GM19328 (cell line): ENCODE results near the gene TADA2A.
"Not testable (repeated sequence)": the region's sequence is repeated elsewhere in the genome, so short reads cannot be mapped to it uniquely, and the experiment has no call there.

ENCODE experiments used
- ATAC-seq: cut with Tn5 transposase; IDR thresholded peaks from one replicate; pipeline ENCODE4 v1.9.1; 2021; ENCODE audit warnings: mild to moderate bottlenecking, moderate library complexity; ENCODE audit not compliant: unreplicated experiment

The TADA2A gene

DNA sequence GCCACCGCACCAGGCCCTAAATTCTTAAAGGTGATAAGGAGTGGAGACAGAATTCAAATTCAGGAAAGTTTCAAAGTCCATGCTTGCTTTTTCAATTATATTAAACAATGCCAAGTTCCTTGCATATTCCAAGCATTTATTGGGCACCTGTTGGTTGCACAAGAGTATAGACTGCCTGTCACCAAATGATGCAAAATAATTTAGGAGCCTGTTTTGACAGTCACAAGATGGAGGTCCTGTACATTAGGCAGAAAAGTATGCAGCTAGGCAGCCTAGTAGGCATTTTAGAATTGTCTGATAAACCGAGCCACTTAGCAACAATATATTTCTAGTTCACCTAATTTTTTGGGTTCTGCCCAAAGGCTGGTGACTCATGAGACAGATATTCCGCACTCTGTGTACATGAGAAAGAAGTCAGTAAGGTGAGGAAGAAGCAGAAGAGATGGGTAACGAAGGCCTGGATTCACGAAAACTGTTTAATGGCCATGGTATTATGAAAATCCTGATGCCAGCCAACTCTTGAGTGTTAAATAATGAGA lies 7.4 kb upstream of the TADA2A start:
- no peak for ATAC-seq

DNA sequence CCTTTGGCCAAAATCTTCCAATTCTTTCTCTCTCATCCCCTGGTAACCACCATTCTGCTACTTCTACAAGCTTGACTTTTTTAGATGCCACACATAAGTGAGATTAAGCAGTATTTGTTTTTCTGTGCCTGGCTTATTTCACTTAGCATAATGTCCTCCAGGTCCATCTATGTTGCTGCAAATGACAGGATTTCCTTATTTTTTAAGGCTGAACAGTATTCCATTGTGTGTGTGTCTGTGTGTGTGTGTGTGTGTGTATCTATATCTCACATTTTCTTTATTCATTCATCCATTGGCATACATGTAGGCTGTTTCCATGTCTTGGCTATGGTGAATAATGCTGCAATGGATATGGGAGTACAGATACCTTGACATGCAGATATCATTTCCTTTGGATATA lies 6.2 kb upstream of the TADA2A start:
- no peak for ATAC-seq

DNA sequence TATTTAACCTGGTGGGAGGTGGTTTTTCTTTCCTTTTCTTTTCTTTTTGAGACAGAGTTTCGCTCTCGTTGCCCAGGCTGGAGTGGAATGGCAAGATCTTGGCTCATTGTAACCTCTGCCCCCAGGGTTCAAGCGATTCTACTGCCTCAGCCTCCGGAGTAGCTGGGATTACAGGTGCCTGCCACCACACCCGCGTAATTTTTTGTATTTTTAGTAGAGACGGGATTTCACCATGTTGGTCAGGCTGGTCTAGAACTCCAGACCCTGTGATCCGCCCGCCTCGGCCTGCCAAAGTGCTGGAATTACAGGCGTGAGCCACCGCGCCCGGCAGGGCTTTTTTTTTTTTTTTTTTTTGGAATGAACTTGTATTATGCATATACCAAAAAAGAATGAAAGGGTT lies 1.2 kb upstream of the TADA2A start:
- not testable (repeated sequence) for ATAC-seq

DNA sequence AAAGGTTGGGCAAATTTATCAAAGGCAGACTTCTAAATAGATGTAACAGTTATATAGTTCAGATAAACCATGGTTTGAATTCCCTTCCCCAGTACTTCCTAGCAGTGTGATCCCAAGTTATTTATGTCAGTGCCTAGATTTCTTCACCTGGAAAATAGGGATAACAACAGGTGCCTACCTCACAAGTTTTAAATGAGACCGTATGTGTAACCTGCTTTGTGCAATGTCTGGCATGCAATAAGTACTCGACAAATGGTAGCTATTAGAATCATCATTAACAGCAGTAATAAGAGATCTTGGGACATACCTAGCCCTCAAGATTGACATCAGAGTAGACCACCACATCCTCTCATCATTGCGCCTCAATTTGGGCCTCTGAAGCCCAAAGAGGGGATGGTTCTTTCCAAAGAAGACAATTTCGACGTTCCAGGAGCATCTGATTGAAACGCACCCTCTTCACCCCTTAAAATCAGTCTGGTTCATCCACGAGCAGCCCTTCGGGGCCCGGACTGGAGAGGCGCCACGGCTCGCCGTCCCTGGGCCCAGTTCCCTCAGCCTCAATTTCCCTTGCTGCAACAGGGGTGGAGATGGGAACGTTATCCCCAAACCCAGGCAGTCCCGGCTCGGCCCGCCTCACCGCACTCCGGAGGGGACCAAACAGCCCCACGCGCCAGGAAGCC lies 591 bp upstream of the TADA2A start:
- no peak for ATAC-seq

DNA sequence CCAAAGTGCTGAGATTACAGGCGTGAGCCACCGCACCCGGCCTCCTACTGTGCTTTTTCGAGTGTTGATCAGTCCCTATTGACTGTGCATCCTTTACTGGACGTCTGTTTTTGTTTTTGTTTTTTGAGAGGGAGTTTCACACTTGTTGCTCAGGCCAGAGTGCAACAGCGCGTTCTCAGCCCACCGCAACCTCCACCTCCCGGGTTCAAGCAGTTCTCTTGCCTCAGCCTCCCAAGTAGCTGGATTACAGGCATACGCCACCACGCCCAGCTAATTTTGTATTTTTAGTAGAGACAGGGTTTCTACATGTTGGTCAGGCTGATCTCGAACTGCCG lies 1.4 kb downstream of the TADA2A start:
- not testable (repeated sequence) for ATAC-seq

DNA sequence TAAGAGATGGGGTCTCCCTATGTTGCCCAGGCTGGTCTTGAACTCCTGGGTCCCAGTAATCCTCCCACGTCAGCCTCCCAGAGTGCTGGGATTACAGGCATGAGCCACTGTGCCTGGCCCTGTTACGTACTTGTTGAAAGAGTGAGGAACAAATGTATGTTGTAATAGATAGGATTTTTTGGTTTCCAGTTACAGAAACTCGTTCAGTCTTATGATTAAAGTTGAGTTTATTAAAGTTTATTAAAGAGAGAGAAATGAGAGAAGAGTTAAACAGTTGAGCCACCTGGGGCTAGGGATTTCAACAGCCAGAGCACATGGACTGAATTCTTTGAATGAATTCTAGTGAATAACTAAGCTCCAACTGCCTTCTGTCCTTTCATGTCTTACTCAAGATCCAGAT lies 3.7 kb downstream of the TADA2A start:
- ATAC-seq = no peak

DNA sequence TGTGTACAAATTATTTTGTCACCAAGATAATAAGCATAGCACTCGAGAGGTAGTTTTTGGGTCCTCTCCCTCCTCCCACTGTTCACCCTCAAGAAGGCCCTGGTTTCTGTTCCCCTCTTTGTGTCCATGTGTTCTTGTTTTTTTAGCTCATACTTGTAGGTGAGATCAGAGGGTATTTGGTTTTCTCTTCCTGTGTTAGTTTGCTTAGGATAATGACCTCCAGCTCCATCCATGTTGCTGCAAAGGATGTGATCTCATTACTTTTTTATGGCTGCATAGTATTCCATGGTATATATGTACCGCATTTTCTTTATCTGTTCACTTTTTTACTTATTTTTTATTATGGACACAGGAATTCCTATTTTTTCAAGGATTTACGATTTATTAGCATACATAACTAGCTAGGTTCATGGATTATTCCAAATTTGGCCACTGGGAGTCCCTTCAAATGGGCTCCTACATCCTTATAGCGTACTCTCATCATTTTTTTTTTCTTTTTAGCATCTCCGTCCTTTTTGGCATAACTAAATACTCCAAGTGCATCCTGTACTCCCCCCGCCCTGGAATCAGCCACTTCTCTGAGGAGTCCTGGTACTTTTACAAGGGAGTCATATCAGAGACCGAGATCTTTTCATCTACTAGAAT lies 7.3 kb downstream of the TADA2A start:
- ATAC-seq = no peak

DNA sequence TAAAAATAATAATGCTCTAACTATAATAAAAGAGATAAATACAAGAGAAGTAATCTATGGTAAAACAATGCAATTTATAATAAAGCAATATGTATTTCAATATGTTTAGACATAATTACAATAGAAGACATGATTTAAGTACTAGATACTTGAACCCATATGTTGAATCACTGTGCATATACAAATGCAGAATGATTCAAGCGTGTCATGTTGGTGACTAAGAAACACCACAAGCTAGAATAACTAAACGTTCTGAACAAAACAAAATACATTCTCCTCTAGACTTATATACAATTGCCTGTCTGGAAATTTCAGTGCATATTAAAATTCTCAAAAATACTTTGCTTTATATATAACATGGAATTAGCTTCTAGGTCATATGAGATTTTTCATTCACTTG lies 11.2 kb downstream of the TADA2A start:
- ATAC-seq = no peak

DNA sequence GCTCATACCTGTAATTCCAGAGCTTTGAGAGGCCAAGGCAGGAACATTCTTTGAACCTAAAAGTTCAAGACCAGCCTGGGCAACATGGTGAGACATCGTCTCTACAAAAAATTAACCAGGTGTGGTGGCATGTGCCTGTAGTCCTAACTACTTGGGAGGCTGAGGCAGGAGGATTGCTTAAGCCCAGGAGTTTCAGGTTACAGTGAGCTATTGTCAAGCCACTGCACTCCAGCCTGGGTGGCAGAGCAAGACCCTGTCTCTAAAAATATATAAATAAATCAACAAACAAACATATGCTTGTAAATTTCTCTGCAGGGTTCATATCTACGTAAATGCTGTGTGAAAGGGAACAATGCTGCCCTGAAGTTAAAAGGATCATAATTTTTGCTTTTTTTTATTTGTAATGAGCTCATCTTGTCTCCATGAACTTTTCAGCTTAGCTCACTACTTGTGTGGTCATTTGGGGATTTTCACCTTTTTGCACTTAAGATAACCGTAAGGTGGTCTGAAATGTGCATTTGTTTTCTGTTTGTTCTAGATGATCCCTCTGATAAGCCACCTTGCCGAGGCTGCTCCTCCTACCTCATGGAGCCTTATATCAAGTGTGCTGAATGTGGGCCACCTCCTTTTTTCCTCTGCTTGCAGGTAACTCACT lies 16.4 kb downstream of the TADA2A start:
- no peak for ATAC-seq

DNA sequence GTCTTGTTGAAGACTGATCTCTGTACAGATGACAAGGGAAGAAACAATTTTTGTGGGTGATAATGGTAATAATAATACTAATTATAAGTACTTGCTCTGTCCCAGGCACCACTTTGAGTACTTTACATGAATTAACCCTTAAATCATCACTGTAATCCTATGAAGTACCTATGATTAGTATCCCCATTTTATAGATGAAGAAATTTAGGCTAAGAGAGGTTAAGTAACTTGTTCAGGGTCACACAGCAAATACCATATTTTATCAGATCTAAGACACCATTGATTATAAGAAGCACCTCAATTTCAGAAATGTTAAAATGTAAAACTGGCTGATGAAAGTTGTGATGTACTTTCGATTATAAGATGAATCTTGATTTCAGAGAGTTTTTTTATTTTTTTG lies 18.6 kb downstream of the TADA2A start:
- ATAC-seq = no peak

DNA sequence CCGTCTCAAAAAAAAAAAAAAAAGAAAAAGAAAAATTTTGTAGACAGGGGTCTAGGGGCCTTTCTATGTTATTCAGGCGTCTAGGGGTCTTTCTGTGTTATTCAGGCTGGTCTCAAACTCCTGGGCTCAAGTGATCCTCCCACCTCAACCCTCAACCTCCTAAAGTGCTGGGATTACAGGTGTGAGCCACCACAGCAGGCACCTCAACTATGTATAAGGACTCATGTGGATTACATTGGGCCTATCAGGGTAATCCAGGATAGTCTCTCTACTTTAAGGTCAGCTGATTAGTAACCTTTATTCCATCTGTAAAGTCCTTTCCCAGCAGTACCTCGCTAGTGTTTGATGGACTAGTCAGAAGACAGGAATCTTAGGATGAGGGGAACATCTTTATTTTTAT lies 22.4 kb downstream of the TADA2A start:
- no peak for ATAC-seq

DNA sequence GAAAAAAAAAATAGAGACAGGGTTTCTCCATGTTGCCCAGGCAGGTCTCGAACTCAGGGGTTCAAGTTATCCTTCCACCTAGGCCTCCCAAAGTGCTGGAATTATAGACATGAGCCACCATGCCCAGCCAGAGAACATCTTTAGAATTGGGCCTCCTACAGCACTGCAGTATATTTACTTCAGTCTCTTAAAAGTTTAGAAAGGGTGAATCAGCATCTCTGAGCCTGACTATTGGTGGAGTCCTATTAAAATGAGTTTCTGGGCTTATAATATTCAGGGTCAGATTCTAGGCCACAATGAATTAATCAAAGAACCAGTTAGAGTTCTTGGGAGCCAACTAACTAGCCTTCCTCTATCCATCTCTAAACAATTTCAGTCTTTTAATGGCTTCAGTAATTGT lies 22.8 kb downstream of the TADA2A start:
- no peak for ATAC-seq

DNA sequence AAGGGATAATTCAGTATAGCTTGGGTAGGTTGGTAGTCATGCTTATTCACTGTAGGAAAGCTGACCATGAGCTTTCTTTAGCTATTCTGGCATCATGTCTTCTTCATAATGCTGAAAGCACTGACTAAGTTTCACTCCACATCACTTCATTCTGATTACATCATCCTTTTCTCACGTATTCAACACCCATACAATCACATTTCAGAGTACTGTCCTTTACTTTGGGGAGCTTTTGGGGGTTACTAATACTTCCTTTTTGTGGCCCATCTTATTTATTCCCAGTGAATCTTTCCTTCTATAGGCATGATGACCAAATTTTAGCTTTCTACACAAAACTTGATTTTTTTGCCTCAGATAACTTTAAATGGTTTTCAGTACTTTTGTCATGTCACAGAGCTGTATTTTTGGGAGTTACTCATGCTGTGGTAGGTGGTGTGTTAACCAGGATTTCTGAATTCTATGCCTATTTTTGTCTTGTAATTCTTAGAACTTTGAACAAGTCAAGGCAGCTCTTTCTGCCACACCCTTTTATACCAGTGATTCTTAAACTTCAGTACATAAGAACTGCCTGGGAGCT lies 23.5 kb downstream of the TADA2A start:
- no peak for ATAC-seq

DNA sequence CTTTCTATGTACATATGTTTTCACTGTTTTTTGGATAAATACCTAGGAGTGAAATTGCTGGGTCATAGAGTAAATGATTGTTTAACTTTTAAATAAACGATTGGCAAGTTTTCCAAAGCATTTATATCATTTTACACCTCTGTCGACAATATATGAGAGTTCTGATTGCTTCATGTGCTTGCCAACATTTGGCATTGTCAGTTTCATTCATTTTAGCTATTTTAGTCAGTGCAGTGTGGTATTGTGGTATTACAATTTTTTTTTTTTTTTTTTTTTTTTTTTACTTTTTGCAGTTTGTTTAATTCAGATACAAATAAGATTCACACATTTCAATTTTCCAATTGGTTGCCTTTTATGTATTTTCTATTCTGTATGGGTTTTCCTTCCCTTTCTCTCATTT lies 26.0 kb downstream of the TADA2A start:
- no peak for ATAC-seq

DNA sequence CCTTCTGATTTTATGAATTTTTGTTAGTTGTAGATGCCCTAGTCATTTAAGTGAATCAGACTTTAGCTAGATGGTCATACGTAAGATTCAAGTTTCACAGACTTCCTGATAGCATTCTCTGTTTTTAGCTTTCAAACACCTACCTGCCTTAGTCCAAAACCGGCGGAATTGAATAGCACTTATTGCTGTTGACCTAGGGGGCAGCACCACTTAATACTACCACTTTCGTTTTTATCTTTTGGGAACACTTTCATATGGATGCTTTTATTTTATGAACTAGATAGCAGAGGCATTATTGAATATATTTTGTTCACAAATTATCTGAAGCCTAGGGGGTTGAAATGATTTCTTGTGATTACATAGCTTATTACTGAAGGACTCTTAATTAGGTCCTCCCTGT lies 31.5 kb downstream of the TADA2A start:
- ATAC-seq = no peak

DNA sequence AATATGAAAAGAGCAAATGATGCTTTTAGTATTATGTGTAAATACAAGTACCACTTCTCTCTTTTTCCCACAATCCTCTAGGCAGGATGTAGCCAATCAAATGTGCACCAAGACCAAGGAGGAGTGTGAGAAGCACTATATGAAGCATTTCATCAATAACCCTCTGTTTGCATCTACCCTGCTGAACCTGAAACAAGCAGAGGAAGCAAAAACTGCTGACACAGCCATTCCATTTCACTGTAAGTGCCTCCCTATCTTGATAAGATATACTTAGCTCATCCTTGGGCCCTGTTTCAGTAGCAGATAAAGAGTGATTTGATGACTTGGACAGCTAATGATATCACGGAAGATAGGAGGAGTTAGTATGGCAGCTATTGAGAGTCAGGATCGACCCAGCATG lies 33.7 kb downstream of the TADA2A start:
- no peak for ATAC-seq

DNA sequence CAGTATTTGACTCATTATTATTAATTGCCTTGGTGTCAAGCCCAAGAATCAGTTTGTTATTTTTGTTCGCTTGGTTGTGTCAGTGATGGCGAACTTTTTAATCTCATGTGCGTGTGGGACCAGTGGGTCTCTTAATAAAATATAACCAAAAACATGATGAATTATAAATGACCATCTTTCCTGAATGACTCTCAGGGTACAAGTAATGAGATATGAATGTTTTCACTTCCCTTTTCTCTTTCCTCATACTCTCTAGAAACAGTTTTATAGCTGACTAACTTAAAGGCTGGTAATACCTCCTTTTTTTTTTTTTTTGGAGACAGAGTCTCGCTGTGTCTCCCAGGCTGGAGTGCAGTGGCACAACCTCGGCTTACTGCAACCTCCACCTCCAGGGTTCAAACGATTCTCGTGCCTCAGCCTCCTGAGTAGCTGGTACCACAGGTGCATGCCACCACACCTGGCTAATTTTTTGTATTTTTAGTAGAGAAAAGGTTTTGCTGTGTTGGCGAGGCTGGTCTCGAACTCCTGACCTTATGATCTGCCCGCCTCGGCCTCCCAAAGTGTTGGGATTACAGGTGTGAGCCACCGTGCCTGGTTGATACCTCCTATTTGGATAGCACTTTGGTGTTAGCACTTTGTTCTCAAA lies 34.8 kb downstream of the TADA2A start:
- not testable (repeated sequence) for ATAC-seq

DNA sequence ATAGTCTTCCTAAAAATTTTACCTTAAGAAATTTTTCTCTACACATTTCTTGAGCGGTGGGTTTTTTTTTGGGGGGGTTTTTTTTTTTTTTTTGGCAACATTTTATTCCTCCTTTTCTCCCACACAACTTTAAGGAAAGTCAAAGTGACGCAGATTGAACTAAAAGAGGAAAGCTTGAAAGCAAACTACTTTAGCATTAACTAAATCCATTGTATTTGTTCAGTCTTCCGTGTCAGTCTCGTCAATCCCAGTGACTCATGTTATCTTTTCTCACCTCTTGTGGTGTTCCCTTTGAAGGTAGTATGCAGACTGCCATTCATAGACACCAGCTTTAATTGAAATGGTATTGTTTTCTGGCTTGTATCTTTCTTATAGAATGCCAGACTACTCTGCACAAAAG lies 39.3 kb downstream of the TADA2A start:
- ATAC-seq = no peak

DNA sequence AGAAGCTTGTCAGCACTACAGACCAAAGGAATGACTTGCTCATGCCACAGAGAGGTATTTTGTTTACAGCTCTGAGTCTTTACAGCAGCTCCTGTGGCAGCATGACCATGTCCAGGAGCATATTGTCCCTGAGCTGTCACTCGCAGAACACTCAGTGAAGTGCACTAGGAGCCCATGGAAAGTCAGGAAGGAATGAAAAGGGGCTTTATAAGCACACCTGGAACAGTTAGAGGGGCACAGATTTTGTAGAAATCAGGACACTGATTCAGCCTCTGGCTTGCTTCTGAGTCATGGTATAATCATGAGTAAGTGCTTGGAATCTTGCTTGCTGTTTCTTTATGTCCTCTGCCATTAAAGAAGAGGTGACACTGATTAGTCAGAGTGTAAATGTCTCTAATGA lies 41.0 kb downstream of the TADA2A start:
- ATAC-seq = no peak

DNA sequence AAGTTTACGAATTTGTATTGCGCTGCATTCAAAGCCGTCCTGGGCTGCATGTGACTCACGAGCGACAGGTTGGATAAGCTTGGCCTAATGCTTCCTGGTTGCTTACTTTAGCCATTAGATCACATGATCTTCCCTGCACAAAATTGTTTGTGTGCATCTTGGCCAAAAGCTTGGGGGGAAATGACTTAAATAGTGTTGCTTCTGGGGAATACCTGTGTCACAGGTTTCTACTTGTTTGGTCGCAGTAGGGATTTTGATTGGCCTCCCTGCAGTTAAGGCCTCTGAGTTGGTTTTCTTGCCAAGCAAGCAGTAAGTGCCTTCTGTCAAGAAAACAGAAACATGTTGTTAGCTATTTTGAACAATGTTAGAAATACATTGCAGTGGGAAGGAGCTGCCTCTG lies 43.4 kb downstream of the TADA2A start:
- ATAC-seq = no peak

DNA sequence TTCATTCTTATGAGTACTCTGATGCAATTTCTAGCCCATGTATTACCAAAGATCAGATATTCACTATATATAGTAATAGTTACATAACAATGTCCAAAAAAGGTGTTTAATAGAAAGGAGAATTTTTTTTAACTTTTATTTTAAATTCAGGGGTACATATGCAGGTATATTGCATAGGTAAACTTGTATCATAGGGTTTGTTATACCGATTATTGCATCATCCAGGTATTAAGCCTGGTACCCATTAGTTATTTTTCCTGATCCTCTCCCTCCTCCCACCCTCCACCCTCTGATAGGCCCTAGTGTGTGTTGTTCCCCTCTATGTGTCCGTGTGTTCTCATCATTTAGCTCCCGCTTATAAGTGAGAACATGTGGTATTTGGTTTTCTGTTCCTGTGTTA lies 51.1 kb downstream of the TADA2A start:
- ATAC-seq = not testable (repeated sequence)
